ENCODE measurements around the gene TCN1.
"Not testable (repeated sequence)": the region's sequence is repeated elsewhere in the genome, so short reads cannot be mapped to it uniquely, and the experiment has no call there.

Gene TCN1

GRCh38 chr11:59859673-59860072, 6.6 kb downstream of the TCN1 start:
- Histone ChIP-seq H3K9me3 (ENCODE audit: insufficient read depth, low read length) (no peaks in the 10 kb centered on the region), H3K79me2 (ENCODE audit: low read length) (no peaks in the 10 kb centered on the region), H3K36me3 (replicated peaks; ENCODE audit: low read depth, low read length) (no peaks in the 10 kb centered on the region), H3K27ac (ENCODE audit: low read length) (no peak overlapping the region), H3K27me3 (ENCODE audit: low read depth, low read length) (peaks cover 11% of the 10 kb centered on the region; the same call in 1 of the 2 replicates), H2AFZ (ENCODE audit: low read depth, low read length) (no peak overlapping the region), H3K4me2 (ENCODE audit: low read length) (no peak overlapping the region), H3K4me1 (ENCODE audit: low read length) (peaks cover 7% of the 10 kb centered on the region; the same call in 1 of the 2 replicates), H3K4me3 (ENCODE audit: low read length) (no peak overlapping the region), H4K20me1 (ENCODE audit: insufficient read depth, low read length) (no peaks in the 10 kb centered on the region), H3K9ac (ENCODE audit: low read length) (no peak overlapping the region)
- TF ChIP-seq EZH2phosphoT487 (IDR thresholded peaks at IDR 0.05; ENCODE audit: low read depth) = no peak
- TF ChIP-seq CTCF (IDR thresholded peaks at IDR 0.05; ENCODE audit: low read depth, low read length) = no peak

- Histone ChIP-seq H2AFZ (ENCODE audit: low read depth, low read length) (no peak overlapping the region), H3K27me3 (ENCODE audit: low read depth, low read length) (peaks cover 14% of the 10 kb centered on the region)
Measured at GRCh38 chr11:59857439-59858434, 8.6 kb downstream of the TCN1 start.

GRCh38 chr11:59854871-59855270, 11.4 kb downstream of the TCN1 start:
- no peaks in the 10 kb centered on the region for H3K4me1 ChIP-seq (ENCODE audit: low read length)
- no peaks in the 10 kb centered on the region for H4K20me1 ChIP-seq (ENCODE audit: insufficient read depth, low read length)
- no peaks in the 10 kb centered on the region for H3K79me2 ChIP-seq (ENCODE audit: low read length)
- no peak overlapping the region for H3K27ac ChIP-seq (ENCODE audit: low read length)
- no peak overlapping the region for H3K4me3 ChIP-seq (ENCODE audit: low read length)
- H3K36me3 ChIP-seq (replicated peaks; ENCODE audit: low read depth, low read length) = no peaks in the 10 kb centered on the region
- TF ChIP-seq EZH2phosphoT487 (IDR thresholded peaks at IDR 0.05; ENCODE audit: low read depth) (no peak), CTCF (IDR thresholded peaks at IDR 0.05; ENCODE audit: low read depth, low read length) (no peak)
- no peak overlapping the region for H3K9ac ChIP-seq (ENCODE audit: low read length)
- peaks cover 14% of the 10 kb centered on the region for H3K27me3 ChIP-seq (ENCODE audit: low read depth, low read length)
- no peak overlapping the region for H3K4me2 ChIP-seq (ENCODE audit: low read length)
- no peaks in the 10 kb centered on the region for H3K9me3 ChIP-seq (ENCODE audit: insufficient read depth, low read length)
- H2AFZ ChIP-seq (ENCODE audit: low read depth, low read length) = no peak overlapping the region

More at GRCh38 chr11:59857439-59858434, 8.6 kb downstream of the TCN1 start:
- H3K4me2 ChIP-seq (ENCODE audit: low read length) = no peak overlapping the region
- H3K79me2 ChIP-seq (ENCODE audit: low read length) = no peaks in the 10 kb centered on the region
- no peaks in the 10 kb centered on the region for H3K9me3 ChIP-seq (ENCODE audit: insufficient read depth, low read length)
- no peak overlapping the region for H3K27ac ChIP-seq (ENCODE audit: low read length)
- H3K36me3 ChIP-seq (replicated peaks; ENCODE audit: low read depth, low read length) = no peaks in the 10 kb centered on the region
- H3K4me3 ChIP-seq (ENCODE audit: low read length) = no peak overlapping the region
- peaks cover 7% of the 10 kb centered on the region; the same call in 1 of the 2 replicates for H3K4me1 ChIP-seq (ENCODE audit: low read length)
- no peak overlapping the region for H3K9ac ChIP-seq (ENCODE audit: low read length)
- no peaks in the 10 kb centered on the region for H4K20me1 ChIP-seq (ENCODE audit: insufficient read depth, low read length)
- TF ChIP-seq EZH2phosphoT487 (IDR thresholded peaks at IDR 0.05; ENCODE audit: low read depth) (no peak), CTCF (IDR thresholded peaks at IDR 0.05; ENCODE audit: low read depth, low read length) (no peak)

- not testable (repeated sequence) for H3K27ac ChIP-seq (ENCODE audit: low read length); H3K36me3 ChIP-seq (replicated peaks; ENCODE audit: low read depth, low read length); H4K20me1 ChIP-seq (ENCODE audit: insufficient read depth, low read length); H3K79me2 ChIP-seq (ENCODE audit: low read length); H2AFZ ChIP-seq (ENCODE audit: low read depth, low read length); H3K9me3 ChIP-seq (ENCODE audit: insufficient read depth, low read length); H3K4me1 ChIP-seq (ENCODE audit: low read length); H3K4me3 ChIP-seq (ENCODE audit: low read length); H3K4me2 ChIP-seq (ENCODE audit: low read length); H3K9ac ChIP-seq (ENCODE audit: low read length)
- peaks cover 14% of the 10 kb centered on the region for H3K27me3 ChIP-seq (ENCODE audit: low read depth, low read length)
Measured at GRCh38 chr11:59851416-59851815, 14.9 kb downstream of the TCN1 start.

GRCh38 chr11:59849551-59849950, 16.7 kb downstream of the TCN1 start:
- not testable (repeated sequence) for H3K27ac ChIP-seq (ENCODE audit: low read length); H3K4me3 ChIP-seq (ENCODE audit: low read length); H2AFZ ChIP-seq (ENCODE audit: low read depth, low read length); H3K9me3 ChIP-seq (ENCODE audit: insufficient read depth, low read length); H3K4me1 ChIP-seq (ENCODE audit: low read length); H3K27me3 ChIP-seq (ENCODE audit: low read depth, low read length); H3K9ac ChIP-seq (ENCODE audit: low read length); H3K79me2 ChIP-seq (ENCODE audit: low read length); H3K4me2 ChIP-seq (ENCODE audit: low read length); H3K36me3 ChIP-seq (replicated peaks; ENCODE audit: low read depth, low read length); H4K20me1 ChIP-seq (ENCODE audit: insufficient read depth, low read length)

Measured in OCI-LY3 (cell line).